ENCODE measurements around the gene OR6P1.

OR6P1 gene

GRCh38 chr1:158547533-158547932 lies 22.8 kb downstream of the OR6P1 start:
- H3K4me1 ChIP-seq (ENCODE audit: low read length) = no peaks in the 10 kb centered on the region
- H3K4me3 ChIP-seq (ENCODE audit: low read length) = no peak overlapping the region
- H3K4me2 ChIP-seq (ENCODE audit: low read length) = no peak overlapping the region
- H2AFZ ChIP-seq (ENCODE audit: low read depth, low read length) = no peak overlapping the region
- no peaks in the 10 kb centered on the region for H3K9me3 ChIP-seq (ENCODE audit: insufficient read depth, low read length)
- H3K79me2 ChIP-seq (ENCODE audit: low read length) = no peaks in the 10 kb centered on the region
- no peak for TF ChIP-seq EZH2phosphoT487 (IDR thresholded peaks at IDR 0.05; ENCODE audit: low read depth)
- TF ChIP-seq CTCF (IDR thresholded peaks at IDR 0.05; ENCODE audit: low read depth, low read length) = no peak
- no peaks in the 10 kb centered on the region for H3K27me3 ChIP-seq (ENCODE audit: low read depth, low read length)
- no peak overlapping the region for H3K27ac ChIP-seq (ENCODE audit: low read length)
- no peaks in the 10 kb centered on the region for H4K20me1 ChIP-seq (ENCODE audit: insufficient read depth, low read length)
- no peak overlapping the region for H3K9ac ChIP-seq (ENCODE audit: low read length)
- H3K36me3 ChIP-seq (replicated peaks; ENCODE audit: low read depth, low read length) = no peaks in the 10 kb centered on the region

- Histone ChIP-seq H3K36me3 (replicated peaks; ENCODE audit: low read depth, low read length) (no peaks in the 10 kb centered on the region), H3K4me3 (ENCODE audit: low read length) (no peak overlapping the region), H3K9ac (ENCODE audit: low read length) (no peak overlapping the region), H3K27me3 (ENCODE audit: low read depth, low read length) (no peaks in the 10 kb centered on the region), H2AFZ (ENCODE audit: low read depth, low read length) (no peak overlapping the region), H3K4me2 (ENCODE audit: low read length) (no peak overlapping the region), H3K27ac (ENCODE audit: low read length) (no peak overlapping the region), H3K79me2 (ENCODE audit: low read length) (no peaks in the 10 kb centered on the region), H4K20me1 (ENCODE audit: insufficient read depth, low read length) (no peaks in the 10 kb centered on the region), H3K4me1 (ENCODE audit: low read length) (no peaks in the 10 kb centered on the region), H3K9me3 (ENCODE audit: insufficient read depth, low read length) (no peaks in the 10 kb centered on the region)
- TF ChIP-seq CTCF (IDR thresholded peaks at IDR 0.05; ENCODE audit: low read depth, low read length) = no peak
- no peak for TF ChIP-seq EZH2phosphoT487 (IDR thresholded peaks at IDR 0.05; ENCODE audit: low read depth)
These were observed 32.8 kb downstream of the OR6P1 start for GRCh38 chr1:158537609-158538008.

- TF ChIP-seq CTCF (IDR thresholded peaks at IDR 0.05; ENCODE audit: low read depth, low read length) (no peak), EZH2phosphoT487 (IDR thresholded peaks at IDR 0.05; ENCODE audit: low read depth) (no peak)
- Histone ChIP-seq H3K4me3 (ENCODE audit: low read length) (no peak overlapping the region), H3K36me3 (replicated peaks; ENCODE audit: low read depth, low read length) (no peaks in the 10 kb centered on the region), H3K9me3 (ENCODE audit: insufficient read depth, low read length) (no peaks in the 10 kb centered on the region), H3K79me2 (ENCODE audit: low read length) (no peaks in the 10 kb centered on the region), H3K27me3 (ENCODE audit: low read depth, low read length) (0 out of 2 replicates have a peak, but pooled peaks cover 4% of the 10 kb centered on the region), H4K20me1 (ENCODE audit: insufficient read depth, low read length) (no peaks in the 10 kb centered on the region), H2AFZ (ENCODE audit: low read depth, low read length) (no peak overlapping the region), H3K9ac (ENCODE audit: low read length) (no peak overlapping the region), H3K4me2 (ENCODE audit: low read length) (no peak overlapping the region), H3K27ac (ENCODE audit: low read length) (no peak overlapping the region), H3K4me1 (ENCODE audit: low read length) (no peaks in the 10 kb centered on the region)
These were observed 35.9 kb downstream of the OR6P1 start for GRCh38 chr1:158534496-158534895.

GRCh38 chr1:158527190-158527815 lies 43.1 kb downstream of the OR6P1 start:
- peaks cover 16% of the 10 kb centered on the region; the same call in 1 of the 2 replicates for H3K27me3 ChIP-seq (ENCODE audit: low read depth, low read length)
- no peak overlapping the region for H3K27ac ChIP-seq (ENCODE audit: low read length)

More at GRCh38 chr1:158527190-158527815, 43.1 kb downstream of the OR6P1 start:
- TF ChIP-seq EZH2phosphoT487 (IDR thresholded peaks at IDR 0.05; ENCODE audit: low read depth) (no peak), CTCF (IDR thresholded peaks at IDR 0.05; ENCODE audit: low read depth, low read length) (peak; percentile 80)
- Histone ChIP-seq H3K4me1 (ENCODE audit: low read length) (no peaks in the 10 kb centered on the region), H3K79me2 (ENCODE audit: low read length) (no peaks in the 10 kb centered on the region), H3K4me2 (ENCODE audit: low read length) (no peak overlapping the region), H3K36me3 (replicated peaks; ENCODE audit: low read depth, low read length) (no peaks in the 10 kb centered on the region), H3K9me3 (ENCODE audit: insufficient read depth, low read length) (no peaks in the 10 kb centered on the region), H2AFZ (ENCODE audit: low read depth, low read length) (no peak overlapping the region), H3K9ac (ENCODE audit: low read length) (no peak overlapping the region), H3K4me3 (ENCODE audit: low read length) (no peak overlapping the region), H4K20me1 (ENCODE audit: insufficient read depth, low read length) (no peaks in the 10 kb centered on the region)
